OCI-LY1 (cell line): ENCODE measurements around the gene MED27.
"Not testable (repeated sequence)": the region's sequence is repeated elsewhere in the genome, so short reads cannot be mapped to it uniquely, and the experiment has no call there.

Experiments
- H2AFZ ChIP-seq: fragments of 200-600 bp; sonication (generic), shearing (Covaris generic); 2 replicates; pipeline ENCODE4 v1.6.0; 2014; ENCODE audit warnings: antibody characterized with exemption, mild to moderate bottlenecking, low read length
- H3F3A ChIP-seq: fragments of 200-600 bp; sonication (generic), shearing (Covaris generic); 2 replicates; pipeline ENCODE4 v1.6.0; 2014; ENCODE audit warnings: mild to moderate bottlenecking, antibody characterized with exemption, low read length, moderate library complexity; ENCODE audit not compliant: insufficient read depth
- H3K27ac ChIP-seq: fragments of 200-600 bp; sonication (generic); 2 replicates; pipeline ENCODE4 v1.5.1; 2014; ENCODE audit warnings: low read length, mixed run types, mild to moderate bottlenecking, low read depth; ENCODE audit not compliant: poor library complexity, severe bottlenecking
- H3K27me3 ChIP-seq: fragments of 200-600 bp; sonication (generic); 2 replicates; pipeline ENCODE4 v1.6.0; 2014; ENCODE audit warnings: antibody characterized with exemption, mild to moderate bottlenecking, low read length, moderate library complexity; ENCODE audit not compliant: insufficient read depth
- H3K36me3 ChIP-seq: fragments of 200-600 bp; sonication (generic); 2 replicates; pipeline ENCODE4 v1.6.1; 2014; ENCODE audit warnings: mild to moderate bottlenecking, antibody characterized with exemption, low read length, moderate library complexity, mixed read lengths; ENCODE audit not compliant: insufficient read depth
- H3K4me1 ChIP-seq: fragments of 200-600 bp; sonication (generic); 2 replicates; pipeline ENCODE4 v1.5.1; 2014; ENCODE audit warnings: mild to moderate bottlenecking, low read length, moderate library complexity; ENCODE audit not compliant: insufficient read depth, severe bottlenecking
- H3K4me2 ChIP-seq: fragments of 200-600 bp; sonication (generic), shearing (Covaris generic); 2 replicates; pipeline ENCODE4 v1.6.1; 2014; ENCODE audit warnings: low read length
- H3K4me3 ChIP-seq: fragments of 200-600 bp; sonication (generic); 2 replicates; pipeline ENCODE4 v1.5.1; 2014; ENCODE audit warnings: low read length, low read depth, mild to moderate bottlenecking, mixed read lengths; ENCODE audit not compliant: poor library complexity, severe bottlenecking
- H3K79me2 ChIP-seq: fragments of 200-600 bp; shearing (Covaris generic); 2 replicates; pipeline ENCODE4 v1.6.1; 2016; ENCODE audit warnings: mixed run types, low read length, mixed read lengths; ENCODE audit not compliant: insufficient read depth
- H3K9ac ChIP-seq: fragments of 200-600 bp; sonication (generic), shearing (Covaris generic); 2 replicates; pipeline ENCODE4 v1.6.1; 2014; ENCODE audit warnings: mild to moderate bottlenecking, low read length, mixed read lengths
- H3K9me2 ChIP-seq: fragments of 200-600 bp; sonication (generic), shearing (Covaris generic); 2 replicates; pipeline ENCODE4 v1.6.1; 2014; ENCODE audit warnings: low read depth, mild to moderate bottlenecking, low read length, mixed read lengths
- H3K9me3 ChIP-seq: fragments of 200-600 bp; shearing (Covaris generic); 2 replicates; pipeline ENCODE4 v1.6.1; 2014; ENCODE audit warnings: low read length, mixed read lengths
- H4K20me1 ChIP-seq: fragments of 200-600 bp; sonication (generic), shearing (Covaris generic); 2 replicates; pipeline ENCODE4 v1.6.0; 2016; ENCODE audit warnings: mild to moderate bottlenecking, low read length; ENCODE audit not compliant: insufficient read depth
- CTCF ChIP-seq: fragments of 200-600 bp; sonication (generic), shearing (Covaris generic); IDR thresholded peaks from 2 replicates; pipeline ENCODE4 v1.5.1; 2017; ENCODE audit warnings: mild to moderate bottlenecking, antibody characterized with exemption, low read length, moderate library complexity, mixed read lengths
- EZH2 ChIP-seq: fragments of 200-600 bp; sonication (generic), shearing (Covaris generic); IDR thresholded peaks from 2 replicates; pipeline ENCODE4 v1.8.0; 2017; ENCODE audit warnings: borderline replicate concordance, mixed run types, mild to moderate bottlenecking, antibody characterized with exemption, low read length, moderate library complexity, mixed read lengths

The MED27 gene

GRCh38 chr9:131925677-131926177 lies 153.9 kb downstream of the MED27 start:
- no peak for TF ChIP-seq EZH2
- TF ChIP-seq CTCF: no peak
- H4K20me1 ChIP-seq: no peaks in the 10 kb centered on the region

GRCh38 chr9:131923766-131924165 lies 155.9 kb downstream of the MED27 start:
- Histone ChIP-seq H3K9ac (no peak overlapping the region), H4K20me1 (no peaks in the 10 kb centered on the region), H3F3A (no peaks in the 10 kb centered on the region), H3K4me2 (no peak overlapping the region), H3K27ac (no peak overlapping the region), H3K79me2 (no peaks in the 10 kb centered on the region), H2AFZ (no peak overlapping the region), H3K36me3 (no peaks in the 10 kb centered on the region), H3K4me1 (no peaks in the 10 kb centered on the region), H3K27me3 (no peaks in the 10 kb centered on the region), H3K9me2 (no peaks in the 10 kb centered on the region), H3K9me3 (no peaks in the 10 kb centered on the region), H3K4me3 (no peak overlapping the region)
- TF ChIP-seq CTCF (no peak), EZH2 (no peak)

More at GRCh38 chr9:131925677-131926177, 153.9 kb downstream of the MED27 start:
- H3K9ac ChIP-seq: no peak overlapping the region
- no peaks in the 10 kb centered on the region for H3K27me3 ChIP-seq
- H3K4me2 ChIP-seq: no peak overlapping the region
- H3K79me2 ChIP-seq: no peaks in the 10 kb centered on the region
- no peaks in the 10 kb centered on the region for H3F3A ChIP-seq
- H3K4me3 ChIP-seq: no peak overlapping the region
- H3K9me2 ChIP-seq: no peaks in the 10 kb centered on the region
- H3K4me1 ChIP-seq: no peaks in the 10 kb centered on the region
- H3K36me3 ChIP-seq: no peaks in the 10 kb centered on the region
- no peaks in the 10 kb centered on the region for H3K9me3 ChIP-seq
- H3K27ac ChIP-seq: no peak overlapping the region
- H2AFZ ChIP-seq: no peak overlapping the region

GRCh38 chr9:131923132-131923671 lies 156.5 kb downstream of the MED27 start:
- H2AFZ ChIP-seq: no peak overlapping the region
- H3K9ac ChIP-seq: no peak overlapping the region
- H3F3A ChIP-seq: no peaks in the 10 kb centered on the region
- no peak overlapping the region for H3K27ac ChIP-seq
- H3K9me2 ChIP-seq: no peaks in the 10 kb centered on the region
- no peaks in the 10 kb centered on the region for H3K36me3 ChIP-seq
- H3K27me3 ChIP-seq: no peaks in the 10 kb centered on the region
- no peaks in the 10 kb centered on the region for H3K9me3 ChIP-seq
- H3K4me3 ChIP-seq: no peak overlapping the region
- H3K4me1 ChIP-seq: no peaks in the 10 kb centered on the region
- H3K4me2 ChIP-seq: no peak overlapping the region
- no peaks in the 10 kb centered on the region for H3K79me2 ChIP-seq
- H4K20me1 ChIP-seq: no peaks in the 10 kb centered on the region
- TF ChIP-seq CTCF (no peak), EZH2 (no peak)

- H3K4me3 ChIP-seq, H3K27me3 ChIP-seq, H3K27ac ChIP-seq, H2AFZ ChIP-seq, H3K9me3 ChIP-seq, H3K9ac ChIP-seq, H3K36me3 ChIP-seq, H3K9me2 ChIP-seq, H3K4me1 ChIP-seq, H3K4me2 ChIP-seq, H3K79me2 ChIP-seq, H4K20me1 ChIP-seq, H3F3A ChIP-seq: not testable (repeated sequence)
These were observed 158.0 kb downstream of the MED27 start for GRCh38 chr9:131921635-131922034.
